Effector memory CD4-positive, alpha-beta T cell (primary cell): Measurements from ENCODE around the gene GTSF1L.

Experiments used
- DNase-seq, 3 donors: peaks; one replicate each; pipeline ENCODE4 v3.0.0-alpha.2; 2020
- H3K27ac ChIP-seq: 2 replicates; pipeline ENCODE4 v1.7.0; 2013; ENCODE audit warnings: mild to moderate bottlenecking, low read length, moderate library complexity; ENCODE audit not compliant: insufficient read depth, poor library complexity, severe bottlenecking
- H3K27me3 ChIP-seq: replicated peaks from 2 replicates; pipeline ENCODE4 v1.7.0; 2013; ENCODE audit warnings: mild to moderate bottlenecking, low read length; ENCODE audit not compliant: insufficient read depth, control insufficient read depth, poor library complexity, severe bottlenecking
- H3K36me3 ChIP-seq: 2 replicates; pipeline ENCODE4 v1.7.0; 2013; ENCODE audit warnings: mild to moderate bottlenecking, low read length, moderate library complexity; ENCODE audit not compliant: control insufficient read depth, insufficient read depth
- H3K4me1 ChIP-seq: 2 replicates; pipeline ENCODE4 v1.7.0; 2013; ENCODE audit warnings: low read length, mild to moderate bottlenecking; ENCODE audit not compliant: control insufficient read depth, insufficient read depth, poor library complexity, severe bottlenecking
- H3K4me3 ChIP-seq: 2 replicates; pipeline ENCODE4 v1.7.0; 2013; ENCODE audit warnings: low read length, low read depth, mild to moderate bottlenecking; ENCODE audit not compliant: insufficient read depth, poor library complexity, severe bottlenecking
- H3K9me3 ChIP-seq: 2 replicates; pipeline ENCODE4 v1.7.0; 2013; ENCODE audit warnings: mild to moderate bottlenecking, low read length, moderate library complexity; ENCODE audit not compliant: control insufficient read depth

The GTSF1L gene

DNA sequence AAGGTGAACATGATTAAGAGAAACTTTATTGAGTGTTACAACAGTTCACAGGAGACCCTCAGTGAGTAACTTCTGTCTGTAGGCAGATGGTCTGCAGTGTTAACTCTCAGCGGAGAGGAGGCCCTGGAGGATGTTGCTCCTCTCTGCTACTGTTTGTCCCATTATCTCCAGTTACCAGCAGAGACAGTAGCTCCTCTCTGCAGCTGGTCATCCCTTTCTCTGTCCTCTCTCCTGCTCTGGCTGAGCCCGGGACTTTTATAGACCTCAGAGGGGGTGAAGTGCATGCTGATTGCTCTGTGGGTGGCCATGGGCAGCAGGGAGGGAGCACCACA lies 5.7 kb downstream of the GTSF1L start:
- Histone ChIP-seq H3K27ac (no peak overlapping the region), H3K36me3 (no peaks in the 10 kb centered on the region), H3K4me3 (no peak overlapping the region), H3K27me3 (no peaks in the 10 kb centered on the region), H3K4me1 (peaks cover 8% of the 10 kb centered on the region), H3K9me3 (no peaks in the 10 kb centered on the region)
- no peak for DNase-seq

DNA sequence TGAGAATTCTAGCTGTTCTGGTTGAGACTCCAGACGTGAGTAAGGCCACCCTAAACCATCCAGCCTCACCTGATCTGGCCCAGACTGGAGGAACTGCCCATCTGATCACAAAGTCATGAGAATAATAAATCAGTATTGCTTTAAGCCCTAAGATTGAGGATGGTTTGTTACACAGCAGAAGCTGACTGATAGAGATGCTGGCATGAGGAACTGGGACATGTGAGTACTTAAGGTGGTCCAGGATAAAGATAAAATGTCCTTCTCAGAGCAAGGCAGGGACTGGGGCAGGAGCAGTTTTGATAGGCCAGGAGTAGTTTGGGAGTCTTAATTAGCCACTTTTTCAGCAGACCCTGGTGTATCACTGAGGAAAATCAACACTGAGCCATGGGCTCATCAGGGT lies 6.8 kb downstream of the GTSF1L start:
- no peaks in the 10 kb centered on the region for H3K36me3 ChIP-seq
- no peaks in the 10 kb centered on the region for H3K9me3 ChIP-seq
- H3K27ac ChIP-seq, result no peak overlapping the region
- peaks cover 8% of the 10 kb centered on the region for H3K4me1 ChIP-seq
- no peaks in the 10 kb centered on the region for H3K27me3 ChIP-seq
- H3K4me3 ChIP-seq, result no peak overlapping the region
- DNase-seq, result no peak

DNA sequence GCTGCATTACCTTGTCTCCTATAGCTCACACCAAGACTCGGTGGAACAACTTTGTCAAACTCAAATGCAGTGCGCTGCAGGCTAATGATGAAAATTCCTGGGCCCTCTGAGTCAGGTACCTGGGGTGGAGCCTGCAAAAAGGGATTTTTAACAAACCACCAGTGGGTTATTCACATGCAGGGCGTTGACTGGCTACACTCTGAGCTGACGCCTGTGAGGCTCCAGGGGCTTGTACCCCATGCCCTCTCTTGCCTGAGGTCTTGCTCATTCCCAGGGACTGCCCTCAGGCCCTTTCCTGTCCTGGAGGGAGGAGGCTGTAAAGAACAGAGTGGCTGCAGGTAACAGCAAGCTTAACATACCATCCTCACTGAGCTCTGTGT lies 9.2 kb downstream of the GTSF1L start:
- no peak overlapping the region for H3K4me3 ChIP-seq
- H3K36me3 ChIP-seq, result no peaks in the 10 kb centered on the region
- H3K4me1 ChIP-seq, result peaks cover 8% of the 10 kb centered on the region
- H3K27me3 ChIP-seq, result no peaks in the 10 kb centered on the region
- no peak for DNase-seq
- no peak overlapping the region for H3K27ac ChIP-seq
- no peaks in the 10 kb centered on the region for H3K9me3 ChIP-seq

DNA sequence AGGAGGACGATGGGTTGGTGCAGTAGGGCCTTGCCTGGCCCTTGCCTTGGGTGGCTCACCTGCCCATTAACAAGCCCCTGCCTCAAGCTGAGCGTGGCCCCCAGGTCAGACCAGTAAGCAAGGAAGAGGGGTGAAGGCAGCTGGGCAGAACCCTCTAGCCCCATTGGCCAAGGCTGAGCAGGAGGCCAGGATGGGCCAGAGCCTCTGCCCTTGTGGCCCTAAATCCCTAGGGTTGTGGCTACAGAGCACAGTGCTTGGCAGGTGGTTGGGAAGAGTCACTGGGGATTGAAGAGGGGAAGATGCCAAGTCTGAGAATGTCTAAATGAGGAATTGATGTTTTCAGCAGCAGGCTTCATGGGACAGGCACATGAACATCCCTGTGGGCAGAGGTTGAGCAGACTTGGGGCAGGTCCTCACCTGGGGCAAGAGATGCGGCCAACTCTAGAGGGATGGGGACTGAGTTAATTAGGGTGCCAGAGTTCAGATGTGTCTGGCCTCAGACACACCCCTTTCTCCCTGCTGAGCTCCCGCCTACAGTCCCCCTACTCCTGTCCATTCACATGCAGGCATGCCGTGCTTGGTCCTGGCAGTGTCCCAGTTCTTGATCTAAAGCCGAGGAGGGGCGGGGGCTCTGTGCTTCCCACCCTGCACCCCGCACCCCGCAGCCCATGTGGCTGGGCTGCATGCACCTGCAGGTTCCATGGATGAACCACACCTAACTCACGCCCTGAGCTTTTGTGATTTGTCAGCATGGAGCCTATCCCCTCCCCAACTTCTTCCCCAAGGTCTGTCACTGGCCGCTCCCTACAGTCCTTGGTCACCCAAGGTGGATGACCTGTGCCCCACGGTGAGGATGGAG lies 9.8 kb downstream of the GTSF1L start:
- no peak overlapping the region for H3K27ac ChIP-seq

DNA sequence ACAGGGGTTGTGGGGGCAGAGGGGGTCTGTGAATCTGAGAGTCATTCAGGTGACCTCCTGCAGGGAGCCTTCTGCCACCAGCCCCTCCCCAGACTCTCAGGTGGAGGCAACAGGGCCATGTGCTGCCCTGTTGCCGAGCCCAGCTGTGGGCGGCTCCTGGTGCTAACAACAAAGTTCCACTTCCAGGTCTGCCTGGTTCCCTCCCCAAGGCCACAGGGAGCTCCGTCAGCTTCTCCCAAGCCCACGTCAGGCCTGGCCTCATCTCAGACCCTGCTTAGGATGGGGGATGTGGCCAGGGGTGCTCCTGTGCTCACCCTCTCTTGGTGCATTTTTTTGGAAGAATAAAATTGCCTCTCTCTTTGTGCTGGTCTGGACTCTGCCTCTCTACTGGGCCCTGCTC lies 10.7 kb downstream of the GTSF1L start:
- no peaks in the 10 kb centered on the region for H3K36me3 ChIP-seq

More for the DNA sequence above, 9.8 kb downstream of the GTSF1L start:
- peaks cover 7% of the 10 kb centered on the region for H3K4me1 ChIP-seq
- H3K4me3 ChIP-seq, result no peak overlapping the region
- no peaks in the 10 kb centered on the region for H3K36me3 ChIP-seq
- DNase-seq, result no peak
- no peaks in the 10 kb centered on the region for H3K27me3 ChIP-seq
- no peaks in the 10 kb centered on the region for H3K9me3 ChIP-seq

DNA sequence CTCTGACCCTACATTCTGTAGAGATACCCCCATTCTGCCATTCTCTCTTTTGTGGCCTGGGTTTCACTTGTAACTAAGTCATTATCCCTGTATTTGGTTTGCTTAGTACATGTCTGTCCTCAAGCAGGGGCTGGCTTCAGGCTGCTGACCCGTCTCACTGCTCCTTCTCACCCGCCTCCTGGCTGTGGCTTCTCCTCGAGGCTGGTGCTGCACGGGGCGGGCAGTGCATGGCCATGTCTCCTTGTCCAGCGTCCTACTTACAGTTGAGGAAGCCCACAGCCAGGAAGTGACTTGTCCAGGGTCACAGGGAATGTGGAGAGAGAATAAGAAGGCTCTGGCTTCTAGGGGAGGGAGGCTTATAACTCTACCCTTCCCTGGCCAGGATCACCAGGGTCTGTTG lies 11.3 kb downstream of the GTSF1L start:
- Histone ChIP-seq H3K36me3 (no peaks in the 10 kb centered on the region), H3K4me1 (no peaks in the 10 kb centered on the region), H3K9me3 (no peaks in the 10 kb centered on the region), H3K27ac (no peak overlapping the region), H3K27me3 (no peaks in the 10 kb centered on the region), H3K4me3 (no peak overlapping the region)
- DNase-seq, result no peak

More for the DNA sequence above, 10.7 kb downstream of the GTSF1L start:
- DNase-seq, result no peak
- no peaks in the 10 kb centered on the region for H3K4me1 ChIP-seq
- H3K9me3 ChIP-seq, result no peaks in the 10 kb centered on the region
- H3K27me3 ChIP-seq, result no peaks in the 10 kb centered on the region
- no peak overlapping the region for H3K27ac ChIP-seq
- H3K4me3 ChIP-seq, result no peak overlapping the region

DNA sequence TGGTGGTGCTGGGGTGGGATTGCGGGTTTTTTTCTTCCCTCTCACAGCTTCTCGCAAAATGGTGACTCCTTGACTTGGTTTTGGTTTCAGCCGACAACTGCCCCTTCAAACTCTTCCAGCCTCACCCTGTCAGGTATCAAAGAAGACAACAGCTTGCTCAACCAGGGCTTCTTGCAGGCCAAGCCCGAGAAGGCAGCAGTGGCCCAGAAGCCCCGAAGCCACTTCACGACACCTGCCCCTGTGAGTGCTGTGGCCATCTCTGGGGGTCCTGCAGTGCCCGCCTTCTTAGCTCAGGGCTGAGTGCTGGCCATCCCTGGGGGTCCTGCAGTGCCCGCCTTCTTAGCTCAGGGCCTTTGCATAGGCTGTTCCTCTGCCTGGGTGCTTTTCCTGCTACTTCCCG lies 11.8 kb downstream of the GTSF1L start:
- no peak for DNase-seq
- no peaks in the 10 kb centered on the region for H3K27me3 ChIP-seq
- H3K9me3 ChIP-seq, result no peaks in the 10 kb centered on the region
- H3K4me3 ChIP-seq, result no peak overlapping the region
- H3K4me1 ChIP-seq, result no peaks in the 10 kb centered on the region
- H3K36me3 ChIP-seq, result no peaks in the 10 kb centered on the region
- H3K27ac ChIP-seq, result no peak overlapping the region

DNA sequence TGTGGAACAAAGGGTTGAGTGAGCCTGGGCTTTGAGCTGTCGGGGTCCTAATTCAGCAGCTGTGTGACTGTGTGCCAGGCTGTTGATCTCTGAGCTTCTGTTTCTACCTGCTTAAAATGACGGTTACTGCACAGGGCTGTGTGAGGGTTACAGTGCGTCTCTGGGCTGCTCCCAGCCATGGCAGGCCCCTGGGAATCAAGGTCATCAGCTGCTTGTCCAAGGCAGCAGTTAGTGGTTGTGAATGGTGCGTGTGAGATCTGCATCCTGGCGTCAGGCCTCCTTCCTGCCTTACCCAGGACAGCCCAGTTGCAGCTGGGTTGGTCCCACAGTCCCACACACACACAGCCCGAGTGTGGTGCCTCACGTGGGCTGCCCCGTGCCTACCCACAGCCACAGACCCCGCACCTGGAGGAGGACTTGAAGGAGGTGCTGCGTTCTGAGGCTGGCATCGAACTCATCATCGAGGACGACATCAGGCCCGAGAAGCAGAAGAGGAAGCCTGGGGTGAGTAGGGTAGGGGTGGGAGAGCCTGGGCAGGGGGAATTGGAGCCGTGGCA lies 15.6 kb downstream of the GTSF1L start:
- DNase-seq, result no peak
- H3K27ac ChIP-seq, result no peak overlapping the region
- H3K36me3 ChIP-seq, result no peaks in the 10 kb centered on the region
- H3K4me3 ChIP-seq, result no peak overlapping the region
- no peaks in the 10 kb centered on the region for H3K4me1 ChIP-seq
- H3K27me3 ChIP-seq, result no peaks in the 10 kb centered on the region
- H3K9me3 ChIP-seq, result no peaks in the 10 kb centered on the region

DNA sequence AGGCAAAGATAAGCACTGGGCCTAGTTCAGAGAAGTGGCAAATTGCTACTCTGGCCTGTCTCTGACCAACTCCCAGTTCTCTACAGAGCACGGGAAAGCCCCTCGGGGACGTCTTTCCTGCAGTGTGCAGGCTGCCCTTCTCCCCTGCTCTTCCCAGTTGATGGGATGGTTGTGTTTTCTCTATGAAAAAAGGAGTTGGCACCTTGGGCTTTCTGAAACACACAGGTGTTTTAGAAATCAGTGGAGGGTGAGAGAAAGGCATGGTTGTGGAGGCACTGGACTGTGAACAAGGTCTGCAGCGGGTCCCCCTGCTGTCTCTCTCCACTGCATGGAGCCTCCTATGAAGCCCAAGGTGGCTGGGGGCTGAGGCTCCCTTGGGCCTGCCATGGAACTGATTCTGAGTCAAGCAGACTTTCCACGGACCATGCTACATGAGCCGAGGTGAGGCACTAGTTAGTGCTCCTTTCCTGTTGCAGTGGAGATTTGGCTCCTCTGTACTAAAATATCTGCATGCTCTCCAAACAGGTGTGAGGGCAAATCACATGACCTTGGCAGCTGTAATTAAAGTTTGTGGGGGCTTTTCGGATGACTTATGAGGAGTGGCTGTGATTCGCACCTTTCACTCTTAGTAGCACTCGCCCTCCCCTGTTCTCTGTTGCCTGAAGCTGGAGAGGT lies 16.3 kb downstream of the GTSF1L start:
- H3K9me3 ChIP-seq, result no peaks in the 10 kb centered on the region
- DNase-seq, result no peak
- no peak overlapping the region for H3K27ac ChIP-seq
- H3K4me3 ChIP-seq, result no peak overlapping the region
- H3K4me1 ChIP-seq, result no peaks in the 10 kb centered on the region
- no peaks in the 10 kb centered on the region for H3K36me3 ChIP-seq
- H3K27me3 ChIP-seq, result no peaks in the 10 kb centered on the region

DNA sequence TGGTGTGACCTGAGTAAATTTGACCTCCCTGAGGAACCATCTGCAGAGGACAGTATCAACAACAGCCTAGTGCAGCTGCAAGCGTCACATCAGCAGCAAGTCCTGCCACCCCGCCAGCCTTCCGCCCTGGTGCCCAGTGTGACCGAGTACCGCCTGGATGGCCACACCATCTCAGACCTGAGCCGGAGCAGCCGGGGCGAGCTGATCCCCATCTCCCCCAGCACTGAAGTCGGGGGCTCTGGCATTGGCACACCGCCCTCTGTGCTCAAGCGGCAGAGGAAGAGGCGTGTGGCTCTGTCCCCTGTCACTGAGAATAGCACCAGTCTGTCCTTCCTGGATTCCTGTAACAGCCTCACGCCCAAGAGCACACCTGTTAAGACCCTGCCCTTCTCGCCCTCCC lies 24.3 kb downstream of the GTSF1L start:
- Histone ChIP-seq H3K9me3 (no peaks in the 10 kb centered on the region), H3K4me1 (no peaks in the 10 kb centered on the region), H3K27me3 (no peaks in the 10 kb centered on the region), H3K4me3 (no peak overlapping the region), H3K36me3 (no peaks in the 10 kb centered on the region), H3K27ac (no peak overlapping the region)
- DNase-seq, result no peak
